Panc1 (cell line): Measurements from ENCODE around the gene LNPEP. TPM values are rescaled to one million over a fixed set of nuclear protein-coding genes. Genes with fewer than 3 reads are reported as not detected.

Source experiments
- ATAC-seq: fragments of 200-7000 bp; cut with Tn5 transposase; 2 replicates; pipeline ENCODE4 v1.9.1; 2020; ENCODE audit warnings: mild to moderate bottlenecking, moderate library complexity
- BruUV-seq: library from RNA; stranded (reverse); fragments of 400-500 nt; replicated peaks from 2 replicates; lab custom pipeline; 2021; lab: Mats Ljungman, UMichigan
- CTCF ChIA-PET: fragments of 300-600 bp; sonication (Branson Sonifier 250); formaldehyde crosslinking; loops from one replicate; lab custom pipeline; 2022; ENCODE audit warnings: antibody characterized with exemption; lab: Charles Lee
- POLR2A ChIA-PET: fragments of 300-600 bp; sonication (Branson Sonifier 250); formaldehyde crosslinking; loops from one replicate; lab custom pipeline; 2022; ENCODE audit warnings: antibody characterized with exemption; lab: Charles Lee
- DNase-seq: peaks from one replicate; pipeline ENCODE4 v3.0.0-alpha.2; 2010; ENCODE audit warnings: low read depth, low spot score
- H3K27ac ChIP-seq: 2 replicates; pipeline ENCODE4 v1.5.1; 2011; ENCODE audit warnings: mild to moderate bottlenecking, low read length, inconsistent platforms
- H3K27me3 ChIP-seq: fragments of 200-500 bp; sonication (Bioruptor generic); 2 replicates; pipeline ENCODE4 v1.6.0; 2014; ENCODE audit warnings: low read length, inconsistent platforms; ENCODE audit not compliant: control insufficient read depth, insufficient read depth
- H3K36me3 ChIP-seq: fragments of 200-500 bp; sonication (Bioruptor generic); 2 replicates; pipeline ENCODE4 v1.5.1; 2014; ENCODE audit warnings: inconsistent platforms, mild to moderate bottlenecking, low read length, moderate library complexity; ENCODE audit not compliant: control insufficient read depth, insufficient read depth
- H3K4me1 ChIP-seq: 2 replicates; pipeline ENCODE4 v1.5.1; 2011; ENCODE audit warnings: inconsistent platforms, mild to moderate bottlenecking, low read length, moderate library complexity; ENCODE audit not compliant: control insufficient read depth, insufficient read depth
- H3K4me3 ChIP-seq, 2 experiments: 2 replicates each; pipeline ENCODE4 v1.5.1; 2011 to 2012; ENCODE audit warnings: low read depth in 2 of 2, low read length in 2 of 2, mild to moderate bottlenecking in 2 of 2, inconsistent platforms in 1 of 2, moderate library complexity in 1 of 2
- H3K9me3 ChIP-seq: fragments of 200-500 bp; sonication (Bioruptor generic); 2 replicates; pipeline ENCODE4 v1.5.1; 2014; ENCODE audit warnings: low read depth, mild to moderate bottlenecking, inconsistent platforms, low read length, moderate library complexity; ENCODE audit not compliant: control insufficient read depth, insufficient read depth
- POLR2AphosphoS5 ChIP-seq: IDR thresholded peaks from 2 replicates; pipeline ENCODE4 v1.6.1; 2012; ENCODE audit warnings: mild to moderate bottlenecking, low read depth, low read length, moderate library complexity
- SIN3A ChIP-seq: IDR thresholded peaks from 2 replicates; pipeline ENCODE4 v1.6.1; 2012; ENCODE audit warnings: low read depth, mild to moderate bottlenecking, low read length, moderate library complexity, borderline replicate concordance; ENCODE audit not compliant: insufficient read depth
- TCF7L2 ChIP-seq: IDR thresholded peaks from 2 replicates; pipeline ENCODE4 v1.6.1; 2011; ENCODE audit warnings: mild to moderate bottlenecking, low read depth, low read length, inconsistent platforms
- in situ Hi-C: cut with HindIII; loops from 2 replicates; pipeline ENCODE4 v1.10.0; 2016; ENCODE audit warnings: low sequenced_read_pairs, low pct_unique_long_range_greater_than_20kb
- intact Hi-C: fragments of 100-400 bp; cut with micrococcal nuclease; formaldehyde crosslinking; loops from one replicate; pipeline ENCODE4 v1.10.0; 2022; ENCODE audit not compliant: unreplicated experiment
- total RNA-seq: library from RNA; stranded (reverse); gene quantifications from one replicate; pipeline ENCODE4 v1.2.1, GENCODE V29; 2021; ENCODE audit not compliant: unreplicated experiment
- TF ChIP-seq, protein P1 (sequence below): fragments of 450-650 bp; IDR thresholded peaks from 2 replicates; pipeline ENCODE4 v1.5.1; 2017; ENCODE audit warnings: mild to moderate bottlenecking
- TF ChIP-seq, protein P2 (sequence below), 2 experiments: IDR thresholded peaks; 2 replicates each; pipeline ENCODE4 v1.6.1; 2011 to 2012; ENCODE audit warnings: low read depth in 2 of 2, control low read depth in 1 of 2, low read length in 1 of 2, mild to moderate bottlenecking in 1 of 2, moderate library complexity in 1 of 2; ENCODE audit not compliant: insufficient read depth in 1 of 2

The LNPEP gene
- total RNA-seq, 1 experiment from 2014 or later, result 46.6 TPM

DNA sequence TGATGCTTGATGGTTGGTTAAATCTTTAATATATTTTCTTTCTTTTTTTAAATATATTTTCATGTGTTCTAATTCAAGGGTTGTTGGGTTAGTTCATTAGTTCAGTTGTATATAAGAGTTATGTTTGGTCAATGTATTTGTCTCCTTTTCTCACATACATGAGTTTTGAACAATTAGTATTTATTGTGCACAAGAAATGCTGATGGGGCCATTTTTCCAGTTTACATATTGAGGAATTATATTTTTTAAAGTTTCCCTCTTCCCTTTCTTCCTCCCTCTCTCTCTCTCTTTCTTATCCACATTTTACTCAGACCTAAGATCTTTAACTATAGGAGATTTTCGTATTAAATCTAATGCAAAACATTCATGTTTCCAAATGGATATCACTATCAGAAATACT, 74.0 kb downstream of the LNPEP start:
- BruUV-seq, result no TSS peak
- DNase-seq, result no peak
- TF ChIP-seq, protein P1, sequence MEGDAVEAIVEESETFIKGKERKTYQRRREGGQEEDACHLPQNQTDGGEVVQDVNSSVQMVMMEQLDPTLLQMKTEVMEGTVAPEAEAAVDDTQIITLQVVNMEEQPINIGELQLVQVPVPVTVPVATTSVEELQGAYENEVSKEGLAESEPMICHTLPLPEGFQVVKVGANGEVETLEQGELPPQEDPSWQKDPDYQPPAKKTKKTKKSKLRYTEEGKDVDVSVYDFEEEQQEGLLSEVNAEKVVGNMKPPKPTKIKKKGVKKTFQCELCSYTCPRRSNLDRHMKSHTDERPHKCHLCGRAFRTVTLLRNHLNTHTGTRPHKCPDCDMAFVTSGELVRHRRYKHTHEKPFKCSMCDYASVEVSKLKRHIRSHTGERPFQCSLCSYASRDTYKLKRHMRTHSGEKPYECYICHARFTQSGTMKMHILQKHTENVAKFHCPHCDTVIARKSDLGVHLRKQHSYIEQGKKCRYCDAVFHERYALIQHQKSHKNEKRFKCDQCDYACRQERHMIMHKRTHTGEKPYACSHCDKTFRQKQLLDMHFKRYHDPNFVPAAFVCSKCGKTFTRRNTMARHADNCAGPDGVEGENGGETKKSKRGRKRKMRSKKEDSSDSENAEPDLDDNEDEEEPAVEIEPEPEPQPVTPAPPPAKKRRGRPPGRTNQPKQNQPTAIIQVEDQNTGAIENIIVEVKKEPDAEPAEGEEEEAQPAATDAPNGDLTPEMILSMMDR, result no peak
- TF ChIP-seq POLR2AphosphoS5 (no peak), SIN3A (no peak), TCF7L2 (no peak)
- TF ChIP-seq, protein P2, sequence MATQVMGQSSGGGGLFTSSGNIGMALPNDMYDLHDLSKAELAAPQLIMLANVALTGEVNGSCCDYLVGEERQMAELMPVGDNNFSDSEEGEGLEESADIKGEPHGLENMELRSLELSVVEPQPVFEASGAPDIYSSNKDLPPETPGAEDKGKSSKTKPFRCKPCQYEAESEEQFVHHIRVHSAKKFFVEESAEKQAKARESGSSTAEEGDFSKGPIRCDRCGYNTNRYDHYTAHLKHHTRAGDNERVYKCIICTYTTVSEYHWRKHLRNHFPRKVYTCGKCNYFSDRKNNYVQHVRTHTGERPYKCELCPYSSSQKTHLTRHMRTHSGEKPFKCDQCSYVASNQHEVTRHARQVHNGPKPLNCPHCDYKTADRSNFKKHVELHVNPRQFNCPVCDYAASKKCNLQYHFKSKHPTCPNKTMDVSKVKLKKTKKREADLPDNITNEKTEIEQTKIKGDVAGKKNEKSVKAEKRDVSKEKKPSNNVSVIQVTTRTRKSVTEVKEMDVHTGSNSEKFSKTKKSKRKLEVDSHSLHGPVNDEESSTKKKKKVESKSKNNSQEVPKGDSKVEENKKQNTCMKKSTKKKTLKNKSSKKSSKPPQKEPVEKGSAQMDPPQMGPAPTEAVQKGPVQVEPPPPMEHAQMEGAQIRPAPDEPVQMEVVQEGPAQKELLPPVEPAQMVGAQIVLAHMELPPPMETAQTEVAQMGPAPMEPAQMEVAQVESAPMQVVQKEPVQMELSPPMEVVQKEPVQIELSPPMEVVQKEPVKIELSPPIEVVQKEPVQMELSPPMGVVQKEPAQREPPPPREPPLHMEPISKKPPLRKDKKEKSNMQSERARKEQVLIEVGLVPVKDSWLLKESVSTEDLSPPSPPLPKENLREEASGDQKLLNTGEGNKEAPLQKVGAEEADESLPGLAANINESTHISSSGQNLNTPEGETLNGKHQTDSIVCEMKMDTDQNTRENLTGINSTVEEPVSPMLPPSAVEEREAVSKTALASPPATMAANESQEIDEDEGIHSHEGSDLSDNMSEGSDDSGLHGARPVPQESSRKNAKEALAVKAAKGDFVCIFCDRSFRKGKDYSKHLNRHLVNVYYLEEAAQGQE (IDR thresholded peaks at IDR 0.05; ENCODE audit: insufficient read depth in 1 of 2, low read depth in 2 of 2, low read length in 1 of 2), result no peak
- CTCF ChIA-PET, result no interaction called here
- H3K27ac ChIP-seq, result no peak overlapping the region
- no peaks in the 10 kb centered on the region for H3K9me3 ChIP-seq
- intact Hi-C loops, result no loop called here
- H3K4me1 ChIP-seq, result no peaks in the 10 kb centered on the region
- H3K36me3 ChIP-seq, result peaks cover 14% of the 10 kb centered on the region
- H3K27me3 ChIP-seq, result no peaks in the 10 kb centered on the region
- POLR2A ChIA-PET, result no interaction called here
- no peak overlapping the region for H3K4me3 ChIP-seq
- no peak for ATAC-seq
- in situ Hi-C loops, result no loop called here

GRCh38 chr5:97010606-97011005, 74.7 kb downstream of the LNPEP start:
- intact Hi-C loops (no loop called here), in situ Hi-C loops (no loop called here)
- POLR2A ChIA-PET, result no interaction called here
- Histone ChIP-seq H3K9me3 (no peaks in the 10 kb centered on the region), H3K4me3 (no peak overlapping the region), H3K27ac (no peak overlapping the region), H3K27me3 (no peaks in the 10 kb centered on the region), H3K36me3 (peaks cover 14% of the 10 kb centered on the region), H3K4me1 (no peaks in the 10 kb centered on the region)
- TF ChIP-seq, protein P2 (IDR thresholded peaks at IDR 0.05; ENCODE audit: insufficient read depth in 1 of 2, low read depth in 2 of 2, low read length in 1 of 2), result no peak
- no peak for TF ChIP-seq POLR2AphosphoS5
- TF ChIP-seq TCF7L2, result no peak
- TF ChIP-seq, protein P1, result no peak
- no peak for TF ChIP-seq SIN3A
- BruUV-seq, result no TSS peak
- no peak for DNase-seq
- no peak for ATAC-seq
- CTCF ChIA-PET, result no interaction called here
